Measurements from ENCODE around the gene DRC3. TPM values are rescaled to one million over a fixed set of nuclear protein-coding genes. Genes with fewer than 3 reads are reported as not detected.
A peak's percentile ranks its signal among the peaks of the same experiment; 100 is the strongest.

The DRC3 gene
- total RNA-seq, 1 donor from 2014 or later = 1.6 TPM

DNA sequence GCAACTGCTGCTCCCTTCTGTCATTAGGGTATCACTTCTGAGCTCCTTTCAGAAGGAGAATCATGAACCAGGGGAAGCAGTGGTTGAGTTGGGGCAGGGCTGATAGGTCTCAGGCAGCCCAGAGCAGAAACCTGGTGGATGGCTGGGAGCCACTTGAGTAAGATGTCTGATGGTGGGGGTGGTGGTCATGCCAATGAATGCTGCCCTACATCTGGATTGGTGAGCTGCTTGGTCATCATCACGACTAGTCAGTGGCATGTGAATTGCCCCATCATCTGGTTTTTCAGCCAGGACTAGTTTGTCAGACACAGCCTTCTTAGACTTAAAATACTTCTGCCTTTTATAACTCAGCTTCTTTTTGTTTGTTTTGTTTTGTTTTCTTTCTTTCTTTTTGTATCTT, 69.1 kb downstream of the DRC3 start:
- DNase-seq (ENCODE audit: low spot score in 2 of 2) (no peak), FAIRE-seq (no peak)

GRCh38 chr17:18042983-18043382, 70.3 kb downstream of the DRC3 start:
- DNase-seq (ENCODE audit: low spot score in 2 of 2) (no peak), FAIRE-seq (no peak)

DNA sequence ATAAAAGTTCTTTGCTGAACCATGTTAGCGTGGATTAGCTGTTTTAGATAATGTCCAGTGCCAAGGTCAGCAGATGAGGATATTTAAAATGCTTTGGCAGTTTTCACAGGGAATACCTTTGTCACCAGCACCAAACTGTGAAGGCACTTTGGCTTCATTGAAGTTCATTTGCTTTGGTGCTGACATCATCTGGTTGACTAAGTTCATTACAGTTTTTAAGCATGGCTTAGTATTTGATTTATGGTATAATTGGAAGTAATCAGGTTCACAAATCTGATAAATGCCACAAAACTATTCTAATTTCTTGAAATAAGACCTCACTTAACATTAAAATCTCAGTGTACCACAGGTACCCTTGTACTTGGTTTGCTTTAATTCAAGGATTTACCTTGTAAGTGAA, 70.8 kb downstream of the DRC3 start:
- DNase-seq (ENCODE audit: low spot score in 2 of 2) = peak in 1 of 2 donors; percentile 41
- no peak for FAIRE-seq

DNA sequence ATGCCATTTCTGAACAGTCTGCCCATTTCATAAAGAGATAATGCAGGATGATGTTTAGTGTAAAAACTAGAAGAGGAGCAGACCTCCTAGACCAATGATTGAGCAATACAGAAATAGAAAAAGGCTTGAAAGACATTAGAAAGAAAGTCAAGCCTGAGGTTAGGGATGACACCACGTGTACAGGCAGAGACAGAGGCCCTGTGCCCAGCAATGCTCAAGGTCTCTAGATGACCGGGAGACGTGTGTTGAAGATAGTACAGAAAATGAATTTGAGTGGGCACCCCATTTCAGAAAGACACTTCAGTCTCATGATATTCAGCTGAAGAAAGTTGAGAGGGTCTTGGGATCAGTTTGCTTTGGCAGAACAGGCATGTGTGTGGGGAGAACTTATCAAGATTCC, 71.9 kb downstream of the DRC3 start:
- no peak for FAIRE-seq

GRCh38 chr17:18045691-18046350, 73.2 kb downstream of the DRC3 start:
- FAIRE-seq (no peak), DNase-seq (ENCODE audit: low spot score in 2 of 2) (no peak)

More for the DNA sequence above, 71.9 kb downstream of the DRC3 start:
- no peak for DNase-seq (ENCODE audit: low spot score in 2 of 2)

DNA sequence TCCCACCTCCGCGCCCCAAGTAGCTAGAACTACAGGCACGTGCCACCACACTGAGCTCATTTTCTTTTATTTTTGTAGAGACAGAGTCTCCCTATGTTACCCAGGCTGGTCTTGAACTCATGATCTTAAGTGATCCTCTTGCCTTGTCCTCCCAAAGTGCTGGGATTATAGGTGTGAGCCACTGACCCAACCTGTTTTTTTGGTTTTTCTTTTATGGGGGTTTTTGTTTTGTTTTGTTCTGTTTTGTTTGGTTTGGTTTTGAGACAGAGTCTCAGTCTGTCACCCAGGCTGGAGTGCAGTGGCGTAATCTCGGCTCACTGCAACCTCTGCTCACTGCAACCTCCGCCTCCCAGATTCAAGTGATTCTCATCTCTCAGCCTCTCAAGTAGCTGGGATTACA, 82.9 kb downstream of the DRC3 start:
- FAIRE-seq (no peak), DNase-seq (ENCODE audit: low spot score in 2 of 2) (no peak)

GRCh38 chr17:18056214-18056613, 83.6 kb downstream of the DRC3 start:
- FAIRE-seq (no peak), DNase-seq (ENCODE audit: low spot score in 2 of 2) (no peak)

- FAIRE-seq = no peak
- no peak for DNase-seq (ENCODE audit: low spot score in 2 of 2)
Observed at GRCh38 chr17:18059283-18059682, 86.6 kb downstream of the DRC3 start.

- no peak for DNase-seq (ENCODE audit: low spot score in 2 of 2)
- FAIRE-seq = no peak
Observed at GRCh38 chr17:18064053-18064452, 91.4 kb downstream of the DRC3 start.

DNA sequence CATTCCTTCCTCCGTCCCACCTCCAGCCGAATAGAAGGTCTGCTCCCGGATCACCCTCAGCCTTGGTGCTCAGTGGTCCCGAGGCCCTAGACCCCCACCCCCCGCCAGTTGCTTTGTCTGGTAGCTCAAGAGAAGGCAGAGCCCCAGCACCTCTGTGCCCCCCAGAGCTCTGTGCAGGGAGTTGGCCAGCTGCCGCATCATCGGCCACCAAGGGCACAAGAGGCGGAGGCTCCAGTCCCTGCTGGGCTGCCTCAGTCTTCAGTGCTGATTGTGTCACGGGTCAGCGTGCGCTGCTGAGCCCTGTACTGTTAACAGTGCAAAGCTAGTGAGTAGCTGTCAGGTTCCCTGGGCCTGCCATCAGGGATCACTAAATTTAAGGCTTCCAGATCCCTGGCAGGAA, 92.9 kb downstream of the DRC3 start:
- DNase-seq (ENCODE audit: low spot score in 2 of 2) (no peak), FAIRE-seq (no peak)

Other genes starting within 250 kb of the DRC3 start
- 17.5 TPM for gene SREBF1, start 135.9 kb upstream of the DRC3 start, total RNA-seq
- 16.7 TPM for gene TOM1L2, start 462 bp upstream of the DRC3 start, total RNA-seq
- gene ATPAF2, start 66.3 kb downstream of the DRC3 start, total RNA-seq = 28.1 TPM
- 7.7 TPM for gene GID4, start 66.5 kb downstream of the DRC3 start, total RNA-seq
- gene DRG2, start 115.1 kb downstream of the DRC3 start, total RNA-seq = 14.3 TPM
- 2.4 TPM for gene MYO15A, start 135.9 kb downstream of the DRC3 start, total RNA-seq
- gene ALKBH5, start 211.0 kb downstream of the DRC3 start, total RNA-seq = 82.7 TPM

All from frontal cortex (tissue), 4 donors.